H1 (cell line): ENCODE data around the gene DLL4. TPM values are rescaled to one million over a fixed set of nuclear protein-coding genes. Genes with fewer than 3 reads are reported as not detected.

Source experiments
- CTCF ChIA-PET: fragments of 300-600 bp; sonication (Branson Sonifier 250); formaldehyde crosslinking; loops from one replicate; lab custom pipeline; 2021; ENCODE audit not compliant: partially characterized antibody; lab: Charles Lee
- POLR2A ChIA-PET: fragments of 300-600 bp; sonication (Branson Sonifier 250); formaldehyde crosslinking; loops from one replicate; lab custom pipeline; 2021; ENCODE audit warnings: inconsistent platforms; ENCODE audit not compliant: partially characterized antibody; lab: Charles Lee
- DNase-seq, 2 experiments: peaks; one replicate each; pipeline versions ENCODE4 v3.0.0 to v3.0.0-alpha.2; 2010 to 2022; ENCODE audit warnings: low spot score in 2 of 2, low read depth in 1 of 2, mixed read lengths in 1 of 2
- FAIRE-seq: peaks from 2 replicates; lab custom pipeline; 2011; peaks lifted over from hg19 to GRCh38; lab: Jason Lieb, UNC
- H2AFZ ChIP-seq: 2 replicates; pipeline ENCODE4 v1.8.1; 2012; ENCODE audit warnings: low read length, inconsistent platforms
- H2AK5ac ChIP-seq: 2 replicates; pipeline ENCODE4 v1.6.1; 2013; ENCODE audit warnings: low read depth, low read length
- H2BK120ac ChIP-seq: replicated peaks from 2 replicates; pipeline ENCODE3; 2013; ENCODE audit warnings: low read depth, low read length, inconsistent platforms
- H2BK12ac ChIP-seq: 2 replicates; pipeline ENCODE4 v1.6.1; 2013; ENCODE audit warnings: low read depth, low read length
- H2BK15ac ChIP-seq: 2 replicates; pipeline ENCODE4 v1.6.1; 2013; ENCODE audit warnings: low read length
- H2BK20ac ChIP-seq: 2 replicates; pipeline ENCODE4 v1.6.1; 2013; ENCODE audit warnings: low read length
- H2BK5ac ChIP-seq: 2 replicates; pipeline ENCODE4 v1.6.1; 2013; ENCODE audit warnings: low read depth, low read length
- H3K14ac ChIP-seq: 2 replicates; pipeline ENCODE4 v1.6.1; 2013; ENCODE audit warnings: inconsistent platforms; ENCODE audit not compliant: insufficient read length
- H3K18ac ChIP-seq: 2 replicates; pipeline ENCODE4 v1.6.1; 2013; ENCODE audit warnings: low read length; ENCODE audit errors: extremely low read depth
- H3K23ac ChIP-seq: 2 replicates; pipeline ENCODE4 v1.6.1; 2013; ENCODE audit warnings: inconsistent platforms; ENCODE audit not compliant: insufficient read length
- H3K23me2 ChIP-seq: 2 replicates; pipeline ENCODE4 v1.6.1; 2013; ENCODE audit warnings: low read depth, low read length
- H3K27ac ChIP-seq: 2 replicates; pipeline ENCODE4 v1.6.1; 2011; ENCODE audit warnings: low read depth, low read length, inconsistent platforms
- H3K27me3 ChIP-seq, 4 experiments: replicated peaks in 1 of 4; 1 replicate in 1 of 4; 2 replicates in 3 of 4; pipeline versions ENCODE4 v1.6.1 to v1.8.1; 2011 to 2013; ENCODE audit warnings: low read length in 3 of 4, mild to moderate bottlenecking in 3 of 4, inconsistent platforms in 2 of 4, mixed read lengths in 2 of 4, moderate library complexity in 1 of 4; ENCODE audit not compliant: control insufficient read depth in 3 of 4, insufficient read depth in 3 of 4; ENCODE audit errors: extremely low read depth in 1 of 4
- H3K36me3 ChIP-seq, 4 experiments: 2 replicates each; pipeline versions ENCODE4 v1.6.1 to v1.8.1; 2011 to 2013; ENCODE audit warnings: mild to moderate bottlenecking in 4 of 4, low read length in 3 of 4, moderate library complexity in 2 of 4, control low read depth in 1 of 4, inconsistent platforms in 1 of 4; ENCODE audit not compliant: insufficient read depth in 4 of 4, control insufficient read depth in 2 of 4
- H3K4ac ChIP-seq: replicated peaks from 2 replicates; pipeline ENCODE3; 2013; ENCODE audit warnings: low read length, low read depth, mixed read lengths, inconsistent platforms; ENCODE audit not compliant: insufficient read length
- H3K4me1 ChIP-seq, 4 experiments: replicated peaks in 1 of 4; 1 replicate in 1 of 4; 2 replicates in 3 of 4; pipeline versions ENCODE4 v1.6.1 to v1.8.1; 2011 to 2013; ENCODE audit warnings: low read length in 3 of 4, inconsistent platforms in 2 of 4, mixed read lengths in 1 of 4; ENCODE audit not compliant: insufficient read depth in 4 of 4, control insufficient read depth in 3 of 4
- H3K4me2 ChIP-seq, 2 experiments: 2 replicates each; pipeline versions ENCODE4 v1.6.1 to v1.8.1; 2011 to 2013; ENCODE audit warnings: low read depth in 2 of 2, low read length in 2 of 2, control low read depth in 1 of 2, inconsistent platforms in 1 of 2, mild to moderate bottlenecking in 1 of 2; ENCODE audit not compliant: insufficient read depth in 1 of 2
- H3K4me3 ChIP-seq, 4 experiments: fragments of 200-600, 300-600 bp in 1 of 4; sonication (generic), shearing (Covaris generic), sonication (Bioruptor Twin) in 1 of 4; 2 replicates each; pipeline versions ENCODE4 v1.5.1 to v1.8.1; 2011 to 2016; ENCODE audit warnings: low read length in 4 of 4, low read depth in 3 of 4, control low read depth in 2 of 4, inconsistent platforms in 2 of 4, mild to moderate bottlenecking in 2 of 4, mixed read lengths in 1 of 4, moderate library complexity in 1 of 4; ENCODE audit not compliant: insufficient read depth in 2 of 4; ENCODE audit errors: extremely low read depth in 1 of 4
- H3K56ac ChIP-seq: replicated peaks from 2 replicates; pipeline ENCODE3; 2013; ENCODE audit warnings: low read depth, mild to moderate bottlenecking, mixed read lengths, low read length, inconsistent platforms; ENCODE audit not compliant: insufficient read length
- H3K79me1 ChIP-seq: 2 replicates; pipeline ENCODE4 v1.6.1; 2013; ENCODE audit warnings: low read depth, low read length, control low read depth
- H3K79me2 ChIP-seq, 2 experiments: 2 replicates each; pipeline versions ENCODE4 v1.6.1 to v1.8.1; 2012 to 2013; ENCODE audit warnings: low read length in 2 of 2, mild to moderate bottlenecking in 2 of 2, inconsistent platforms in 1 of 2; ENCODE audit not compliant: insufficient read depth in 2 of 2, control insufficient read depth in 1 of 2
- H3K9ac ChIP-seq, 4 experiments: replicated peaks in 1 of 4; 1 replicate in 1 of 4; 2 replicates in 3 of 4; pipeline versions ENCODE4 v1.6.1 to v1.8.1; 2011 to 2013; ENCODE audit warnings: low read depth in 3 of 4, low read length in 3 of 4, control low read depth in 2 of 4, mild to moderate bottlenecking in 2 of 4, moderate library complexity in 2 of 4, inconsistent platforms in 1 of 4; ENCODE audit errors: extremely low read depth in 1 of 4
- H3K9me3 ChIP-seq, 2 experiments: 2 replicates each; pipeline versions ENCODE4 v1.6.1 to v1.8.1; 2012 to 2013; ENCODE audit warnings: mild to moderate bottlenecking in 2 of 2, moderate library complexity in 2 of 2, control low read depth in 1 of 2, inconsistent platforms in 1 of 2, low read depth in 1 of 2, low read length in 1 of 2, mixed read lengths in 1 of 2; ENCODE audit not compliant: insufficient read depth in 2 of 2
- H4K20me1 ChIP-seq, 2 experiments: replicated peaks in 1 of 2; 2 replicates each; pipeline versions ENCODE3 to v1.8.1; 2011 to 2013; ENCODE audit warnings: inconsistent platforms in 2 of 2, low read length in 2 of 2, mild to moderate bottlenecking in 1 of 2; ENCODE audit not compliant: insufficient read depth in 2 of 2, control insufficient read depth in 1 of 2
- H4K5ac ChIP-seq: 2 replicates; pipeline ENCODE4 v1.6.1; 2013; ENCODE audit warnings: low read length, low read depth, mixed read lengths, inconsistent platforms; ENCODE audit not compliant: insufficient read length
- H4K8ac ChIP-seq: 2 replicates; pipeline ENCODE4 v1.8.0; 2013; ENCODE audit warnings: mild to moderate bottlenecking, moderate library complexity, low read length, inconsistent platforms; ENCODE audit not compliant: insufficient read depth; ENCODE audit errors: extremely low read depth
- H4K91ac ChIP-seq: replicated peaks from 2 replicates; pipeline ENCODE3; 2013; ENCODE audit warnings: low read length, mixed read lengths, inconsistent platforms; ENCODE audit not compliant: insufficient read length
- GABPA ChIP-seq: IDR thresholded peaks from 2 replicates; pipeline ENCODE4 v1.6.1; 2011; ENCODE audit warnings: mild to moderate bottlenecking, low read length, moderate library complexity, borderline replicate concordance; ENCODE audit not compliant: insufficient read depth
- MAFK ChIP-seq: IDR thresholded peaks from 2 replicates; pipeline ENCODE4 v1.6.1; 2012; ENCODE audit warnings: low read depth, mild to moderate bottlenecking, improper control_type of control experiment, low read length
- RAD21 ChIP-seq, 2 experiments: IDR thresholded peaks in 1 of 2; conservative IDR thresholded peaks in 1 of 2; 2 replicates each; pipeline ENCODE4 v1.6.1; 2011; ENCODE audit warnings: low read depth in 2 of 2, low read length in 2 of 2, improper control_type of control experiment in 1 of 2, inconsistent platforms in 1 of 2, mild to moderate bottlenecking in 1 of 2, moderate library complexity in 1 of 2
- SP2 ChIP-seq: IDR thresholded peaks from 2 replicates; pipeline ENCODE4 v1.6.1; 2012; ENCODE audit warnings: mild to moderate bottlenecking, low read length, inconsistent platforms
- TEAD4 ChIP-seq: IDR thresholded peaks from 2 replicates; pipeline ENCODE4 v1.6.1; 2012; ENCODE audit warnings: low read depth, low read length, inconsistent platforms, mixed read lengths
- ZNF274 ChIP-seq: IDR thresholded peaks from 2 replicates; pipeline ENCODE4 v1.7.0; 2012; ENCODE audit warnings: low read length, borderline replicate concordance; ENCODE audit errors: extremely low read depth
- WGBS, 2 experiments: shearing (Covaris generic) in 1 of 2; methylation state at CpG; one replicate each; pipeline versions ENCODE4 v1.1.6 to v1.1.7; 2013 to 2015; ENCODE audit warnings: low lambda C conversion rate in 2 of 2, mixed read lengths in 2 of 2, inconsistent platforms in 1 of 2, low coverage in 1 of 2, missing lambda C conversion rate in 1 of 2; ENCODE audit not compliant: insufficient replicate concordance in 2 of 2, insufficient coverage in 1 of 2, insufficient read length in 1 of 2; ENCODE audit errors: extremely low coverage in 1 of 2, missing lambda C conversion rate in 1 of 2; 5-methylcytosine and 5-hydroxymethylcytosine counted together
- polyA plus RNA-seq, 7 experiments: library from polyadenylated mRNA; depleted of rRNA in 3 of 7; stranded (reverse) in 5 of 7; unstranded in 2 of 7; fragments of >200 nt in 5 of 7; fragments of 200-250 nt in 2 of 7; gene quantifications; 1 replicate in 5 of 7; 2 replicates in 1 of 7; 4 replicates in 1 of 7; pipeline versions ENCODE4 v1.2.1 to v1.2.3, GENCODE V29; 2011 to 2013; ENCODE audit warnings: missing spikeins in 2 of 7, mixed read lengths in 2 of 7
- total RNA-seq: library from RNA; stranded (reverse); fragmentation: NEBNext Ultra II Directional; extraction: Animal tissue kit (Norgen Biotek cat#: 25700); gene quantifications from 2 replicates; pipeline ENCODE4 v1.2.1, GENCODE V29; 2021
- TF ChIP-seq, protein P1 (sequence below), 3 experiments: IDR thresholded peaks; 1 replicate in 2 of 3; 2 replicates in 1 of 3; pipeline versions ENCODE4 v1.5.1 to v1.6.1; 2011; ENCODE audit warnings: low read length in 3 of 3, mild to moderate bottlenecking in 3 of 3, inconsistent platforms in 2 of 3, low read depth in 1 of 3, moderate library complexity in 1 of 3; ENCODE audit not compliant: insufficient read depth in 1 of 3; ENCODE audit errors: control extremely low read depth in 1 of 3

DLL4 gene
- total and polyA plus RNA-seq, 2 of the 8 experiments (the other 6 are each of a cell fraction or from before 2014, with no cell fraction given) = 0.23 to 0.60 TPM

DNA sequence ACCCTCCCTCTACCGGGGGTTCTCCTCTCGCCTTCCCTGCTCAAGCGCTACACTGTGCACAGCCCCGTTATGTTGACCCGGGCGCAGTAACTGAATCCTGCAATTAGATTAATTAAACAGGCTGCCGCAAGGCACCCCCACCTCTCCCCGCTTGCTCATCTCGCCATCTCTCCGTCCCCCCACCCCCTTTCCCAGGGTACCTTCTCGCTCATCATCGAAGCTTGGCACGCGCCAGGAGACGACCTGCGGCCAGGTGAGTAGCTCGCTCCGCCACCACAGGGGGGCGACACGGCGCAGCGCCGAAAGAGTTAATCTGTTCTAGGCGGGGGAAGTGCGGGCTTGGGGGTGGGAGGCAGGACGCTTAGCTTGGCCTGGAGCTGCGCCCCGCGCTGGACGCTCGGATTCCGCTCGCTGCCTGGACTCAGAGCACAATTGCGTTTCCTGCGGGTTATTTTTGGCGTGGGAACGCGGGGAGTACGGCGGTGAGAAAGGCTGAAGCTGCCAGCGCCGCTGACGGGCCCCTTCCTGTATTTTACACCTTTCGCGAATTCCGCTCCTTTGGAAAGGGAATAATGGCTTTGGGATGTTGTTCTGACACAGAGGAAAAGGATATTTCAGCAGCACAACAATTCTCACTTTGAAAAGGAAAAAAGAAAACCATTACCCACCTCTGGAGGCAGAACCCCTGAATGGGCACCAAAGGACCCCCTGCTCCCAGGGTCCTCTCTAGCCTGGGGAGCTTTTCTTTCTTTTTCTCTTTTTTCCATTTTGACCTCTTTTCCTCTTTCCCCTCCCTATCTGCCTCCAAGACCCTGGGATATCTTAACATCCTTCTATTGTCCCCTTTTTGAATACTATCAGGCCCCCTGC, 1.5 kb downstream of the DLL4 start:
- H3K9me3 ChIP-seq = no peaks in the 10 kb centered on the region
- H2BK20ac ChIP-seq = no peak overlapping the region
- no peak overlapping the region for H3K27ac ChIP-seq
- H3K4me2 ChIP-seq = peak overlapping the region; percentile 87 to 97
- no peak overlapping the region for H3K9ac ChIP-seq
- WGBS, 2 experiments = 5% methylated on average over 28 of the region's 46 CpGs; no CpG with 5 or more reads in 1 of the 2 experiments
- H3K56ac ChIP-seq = no peak overlapping the region
- H3K27me3 ChIP-seq = peaks cover 53 to 82% (median 76%) of the 10 kb centered on the region in 4 experiments
- H3K14ac ChIP-seq = no peak overlapping the region
- H4K5ac ChIP-seq = no peak overlapping the region
- H4K20me1 ChIP-seq = peaks cover 2 to 20% of the 10 kb centered on the region in 2 experiments
- no peak overlapping the region for H3K23ac ChIP-seq
- H4K91ac ChIP-seq = no peak overlapping the region
- H4K8ac ChIP-seq = no peak overlapping the region
- H2BK12ac ChIP-seq = 0 out of 2 replicates have a peak overlapping the region, but pooled peaks have one; percentile 68
- H3K79me2 ChIP-seq = no peaks in the 10 kb centered on the region
- H2BK120ac ChIP-seq = no peak overlapping the region
- ChIA-PET POLR2A (interaction anchor here (0.6 to 43.8 kb wide), 8 partner anchors 13 to 492 kb away, joined by 3 to 1505 read pairs (median 5); partner anchors contain the start of genes CHAC1, NUSAP1 and OIP5), CTCF (interaction anchor here (0.6 to 33.1 kb wide), 19 partner anchors 6 to 235 kb away, joined by 3 to 619 read pairs (median 9); partner anchors contain the start of genes CHAC1, DLL4, RAD51 and VPS18)
- H3K18ac ChIP-seq = no peak overlapping the region
- H2AFZ ChIP-seq = no peak overlapping the region
- peaks cover 3 to 36% (median 19%) of the 10 kb centered on the region in 4 experiments for H3K4me1 ChIP-seq
- H3K36me3 ChIP-seq = no peaks in the 10 kb centered on the region
- H2BK15ac ChIP-seq = no peak overlapping the region
- H3K23me2 ChIP-seq = peaks cover 27% of the 10 kb centered on the region; the same call in 1 of the 2 replicates
- peak overlapping the region; percentile 31 to 71 (median 46); a peak in 7 of 8 replicates for H3K4me3 ChIP-seq
- FAIRE-seq (no peak), DNase-seq (peak in 1 of 2 experiments; percentile 92)
- H3K79me1 ChIP-seq = no peaks in the 10 kb centered on the region
- no peak overlapping the region for H3K4ac ChIP-seq
- no peak overlapping the region for H2BK5ac ChIP-seq
- H2AK5ac ChIP-seq = no peak overlapping the region
- TF ChIP-seq MAFK (no peak), ZNF274 (no peak), TEAD4 (0 out of 2 replicates have a peak, but pooled peaks have one; percentile 25), GABPA (peak; percentile 60; the same call in 1 of the 2 replicates), SP2 (no peak), RAD21 (IDR thresholded peaks at IDR 0.05 in 1 of 2, conservative IDR thresholded peaks at IDR 0.05 in 1 of 2; ENCODE audit: low read depth in 2 of 2, low read length in 2 of 2) (peak; percentile 42 to 55)
- TF ChIP-seq, protein P1, sequence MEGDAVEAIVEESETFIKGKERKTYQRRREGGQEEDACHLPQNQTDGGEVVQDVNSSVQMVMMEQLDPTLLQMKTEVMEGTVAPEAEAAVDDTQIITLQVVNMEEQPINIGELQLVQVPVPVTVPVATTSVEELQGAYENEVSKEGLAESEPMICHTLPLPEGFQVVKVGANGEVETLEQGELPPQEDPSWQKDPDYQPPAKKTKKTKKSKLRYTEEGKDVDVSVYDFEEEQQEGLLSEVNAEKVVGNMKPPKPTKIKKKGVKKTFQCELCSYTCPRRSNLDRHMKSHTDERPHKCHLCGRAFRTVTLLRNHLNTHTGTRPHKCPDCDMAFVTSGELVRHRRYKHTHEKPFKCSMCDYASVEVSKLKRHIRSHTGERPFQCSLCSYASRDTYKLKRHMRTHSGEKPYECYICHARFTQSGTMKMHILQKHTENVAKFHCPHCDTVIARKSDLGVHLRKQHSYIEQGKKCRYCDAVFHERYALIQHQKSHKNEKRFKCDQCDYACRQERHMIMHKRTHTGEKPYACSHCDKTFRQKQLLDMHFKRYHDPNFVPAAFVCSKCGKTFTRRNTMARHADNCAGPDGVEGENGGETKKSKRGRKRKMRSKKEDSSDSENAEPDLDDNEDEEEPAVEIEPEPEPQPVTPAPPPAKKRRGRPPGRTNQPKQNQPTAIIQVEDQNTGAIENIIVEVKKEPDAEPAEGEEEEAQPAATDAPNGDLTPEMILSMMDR (IDR thresholded peaks at IDR 0.05; ENCODE audit: control extremely low read depth in 1 of 3, insufficient read depth in 1 of 3, low read depth in 1 of 3, low read length in 3 of 3) = peak in 2 of 3 experiments; percentile 60 to 78; a peak in 3 of 4 replicates
